Panc1 (cell line): ENCODE measurements around the gene KDM2B. TPM values are rescaled to one million over a fixed set of nuclear protein-coding genes. Genes with fewer than 3 reads are reported as not detected.

Experiments
- ATAC-seq: fragments of 200-7000 bp; cut with Tn5 transposase; 2 replicates; pipeline ENCODE4 v1.9.1; 2020; ENCODE audit warnings: mild to moderate bottlenecking, moderate library complexity
- BruUV-seq: library from RNA; stranded (reverse); fragments of 400-500 nt; replicated peaks from 2 replicates; lab custom pipeline; 2021; lab: Mats Ljungman, UMichigan
- CTCF ChIA-PET: fragments of 300-600 bp; sonication (Branson Sonifier 250); formaldehyde crosslinking; loops from one replicate; lab custom pipeline; 2022; ENCODE audit warnings: antibody characterized with exemption; lab: Charles Lee
- POLR2A ChIA-PET: fragments of 300-600 bp; sonication (Branson Sonifier 250); formaldehyde crosslinking; loops from one replicate; lab custom pipeline; 2022; ENCODE audit warnings: antibody characterized with exemption; lab: Charles Lee
- DNase-seq: peaks from one replicate; pipeline ENCODE4 v3.0.0-alpha.2; 2010; ENCODE audit warnings: low read depth, low spot score
- H3K27ac ChIP-seq: 2 replicates; pipeline ENCODE4 v1.5.1; 2011; ENCODE audit warnings: mild to moderate bottlenecking, low read length, inconsistent platforms
- H3K27me3 ChIP-seq: fragments of 200-500 bp; sonication (Bioruptor generic); 2 replicates; pipeline ENCODE4 v1.6.0; 2014; ENCODE audit warnings: low read length, inconsistent platforms; ENCODE audit not compliant: control insufficient read depth, insufficient read depth
- H3K36me3 ChIP-seq: fragments of 200-500 bp; sonication (Bioruptor generic); 2 replicates; pipeline ENCODE4 v1.5.1; 2014; ENCODE audit warnings: inconsistent platforms, mild to moderate bottlenecking, low read length, moderate library complexity; ENCODE audit not compliant: control insufficient read depth, insufficient read depth
- H3K4me1 ChIP-seq: 2 replicates; pipeline ENCODE4 v1.5.1; 2011; ENCODE audit warnings: inconsistent platforms, mild to moderate bottlenecking, low read length, moderate library complexity; ENCODE audit not compliant: control insufficient read depth, insufficient read depth
- H3K4me3 ChIP-seq, 2 experiments: 2 replicates each; pipeline ENCODE4 v1.5.1; 2011 to 2012; ENCODE audit warnings: low read depth in 2 of 2, low read length in 2 of 2, mild to moderate bottlenecking in 2 of 2, inconsistent platforms in 1 of 2, moderate library complexity in 1 of 2
- H3K9me3 ChIP-seq: fragments of 200-500 bp; sonication (Bioruptor generic); 2 replicates; pipeline ENCODE4 v1.5.1; 2014; ENCODE audit warnings: low read depth, mild to moderate bottlenecking, inconsistent platforms, low read length, moderate library complexity; ENCODE audit not compliant: control insufficient read depth, insufficient read depth
- CTCF ChIP-seq: fragments of 450-650 bp; IDR thresholded peaks from 2 replicates; pipeline ENCODE4 v1.5.1; 2017; ENCODE audit warnings: mild to moderate bottlenecking
- POLR2AphosphoS5 ChIP-seq: IDR thresholded peaks from 2 replicates; pipeline ENCODE4 v1.6.1; 2012; ENCODE audit warnings: mild to moderate bottlenecking, low read depth, low read length, moderate library complexity
- REST ChIP-seq, 2 experiments: IDR thresholded peaks; 2 replicates each; pipeline ENCODE4 v1.6.1; 2011 to 2012; ENCODE audit warnings: low read depth in 2 of 2, control low read depth in 1 of 2, low read length in 1 of 2, mild to moderate bottlenecking in 1 of 2, moderate library complexity in 1 of 2; ENCODE audit not compliant: insufficient read depth in 1 of 2
- SIN3A ChIP-seq: IDR thresholded peaks from 2 replicates; pipeline ENCODE4 v1.6.1; 2012; ENCODE audit warnings: low read depth, mild to moderate bottlenecking, low read length, moderate library complexity, borderline replicate concordance; ENCODE audit not compliant: insufficient read depth
- TCF7L2 ChIP-seq: IDR thresholded peaks from 2 replicates; pipeline ENCODE4 v1.6.1; 2011; ENCODE audit warnings: mild to moderate bottlenecking, low read depth, low read length, inconsistent platforms
- in situ Hi-C: cut with HindIII; loops from 2 replicates; pipeline ENCODE4 v1.10.0; 2016; ENCODE audit warnings: low sequenced_read_pairs, low pct_unique_long_range_greater_than_20kb
- intact Hi-C: fragments of 100-400 bp; cut with micrococcal nuclease; formaldehyde crosslinking; loops from one replicate; pipeline ENCODE4 v1.10.0; 2022; ENCODE audit not compliant: unreplicated experiment
- total RNA-seq: library from RNA; stranded (reverse); gene quantifications from one replicate; pipeline ENCODE4 v1.2.1, GENCODE V29; 2021; ENCODE audit not compliant: unreplicated experiment

Gene KDM2B
- total RNA-seq, 1 experiment from 2014 or later: 27.5 TPM

GRCh38 chr12:121520119-121520518 lies 60.7 kb downstream of the KDM2B start:
- TF ChIP-seq POLR2AphosphoS5: no peak
- TF ChIP-seq TCF7L2: no peak
- no peak for TF ChIP-seq REST (IDR thresholded peaks at IDR 0.05; ENCODE audit: insufficient read depth in 1 of 2, low read depth in 2 of 2, low read length in 1 of 2)
- no peak for TF ChIP-seq SIN3A
- no peak for TF ChIP-seq CTCF
- Histone ChIP-seq H3K9me3 (no peaks in the 10 kb centered on the region), H3K4me1 (no peaks in the 10 kb centered on the region), H3K4me3 (no peak overlapping the region), H3K27me3 (no peaks in the 10 kb centered on the region), H3K27ac (no peak overlapping the region), H3K36me3 (no peaks in the 10 kb centered on the region)
- ChIA-PET POLR2A (no interaction called here), CTCF (no interaction called here)
- intact Hi-C loops (no loop called here), in situ Hi-C loops (no loop called here)
- ATAC-seq (no peak), DNase-seq (no peak)
- no TSS peak for BruUV-seq

- no TSS peak for BruUV-seq
- no peak for ATAC-seq
- no peak for DNase-seq
- Histone ChIP-seq H3K36me3 (no peaks in the 10 kb centered on the region), H3K27me3 (no peaks in the 10 kb centered on the region), H3K9me3 (no peaks in the 10 kb centered on the region), H3K4me3 (no peak overlapping the region), H3K4me1 (no peaks in the 10 kb centered on the region), H3K27ac (no peak overlapping the region)
- intact Hi-C loops: no loop called here
- ChIA-PET POLR2A (no interaction called here), CTCF (no interaction called here)
- TF ChIP-seq POLR2AphosphoS5 (no peak), REST (IDR thresholded peaks at IDR 0.05; ENCODE audit: insufficient read depth in 1 of 2, low read depth in 2 of 2, low read length in 1 of 2) (no peak), SIN3A (no peak), TCF7L2 (no peak), CTCF (no peak)
- in situ Hi-C loops: no loop called here
Observed at GRCh38 chr12:121519227-121519626, 61.6 kb downstream of the KDM2B start.
